Activated CD8-positive, alpha-beta memory T cell treated with anti-CD3 and anti-CD28 coated beads, Interleukin-2, amount 50 U/mL, for 48 hours (primary cell): ENCODE measurements around the gene TSPAN7.

Source experiments
- DNase-seq: peaks from one replicate; pipeline ENCODE4 v3.0.0-alpha.2; 2020

The TSPAN7 gene

DNA sequence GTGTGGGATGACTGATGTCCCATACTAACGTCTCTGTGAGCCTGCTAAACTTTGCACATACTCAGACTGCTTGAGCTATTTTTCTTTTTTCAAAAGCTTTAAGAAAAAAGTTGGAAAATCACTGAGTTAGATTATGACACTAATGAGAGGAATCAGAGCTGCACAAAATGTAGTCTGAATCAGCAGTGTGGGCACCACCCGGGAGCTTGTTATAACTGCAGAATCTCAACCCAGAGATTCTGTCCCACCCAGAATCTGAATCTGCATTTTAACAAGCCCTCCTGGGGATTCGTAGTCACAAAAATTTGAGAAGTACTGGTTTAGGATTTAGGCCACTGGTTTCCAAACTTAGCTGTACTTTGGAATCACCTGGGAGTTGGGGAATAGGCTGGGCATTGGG is 137.8 kb downstream of the TSPAN7 start:
- no peak for DNase-seq

DNA sequence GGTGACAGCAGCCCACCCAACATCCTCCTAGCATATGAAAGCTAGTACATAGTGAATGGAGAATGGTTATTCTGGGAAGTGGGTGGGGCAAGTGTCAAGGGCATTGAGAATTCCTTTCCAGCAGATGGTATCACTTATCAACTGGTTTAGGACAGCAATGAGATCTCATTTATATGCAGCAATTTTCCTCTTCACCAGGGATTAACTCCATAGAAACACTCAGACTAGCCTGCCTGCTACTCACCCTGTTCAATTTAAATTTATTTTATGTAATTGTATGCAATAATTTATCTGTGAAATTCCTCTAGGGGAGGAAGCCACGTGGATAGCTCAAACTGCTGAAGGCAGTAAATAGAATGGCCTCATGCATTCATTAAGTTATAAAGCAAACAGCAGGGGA is 138.4 kb downstream of the TSPAN7 start:
- DNase-seq = no peak

DNA sequence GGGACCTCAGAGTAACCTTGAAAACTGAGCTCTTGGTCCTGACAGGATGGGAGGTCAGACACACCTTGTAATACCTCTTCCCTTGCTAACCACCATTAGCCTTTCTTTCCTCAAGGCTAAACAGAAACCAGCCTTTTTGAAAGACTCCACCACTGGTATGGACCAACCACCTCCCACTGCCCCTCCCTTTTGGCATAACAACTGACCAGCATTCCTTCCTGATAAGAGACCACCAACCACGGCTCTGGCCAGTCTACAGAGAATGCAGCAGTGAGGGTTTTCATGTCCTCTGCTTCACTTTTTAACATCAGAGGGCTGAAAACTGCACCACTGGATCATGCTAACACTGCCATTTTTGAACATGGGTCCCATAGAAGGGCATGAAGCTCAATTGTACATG is 139.7 kb downstream of the TSPAN7 start:
- no peak for DNase-seq

DNA sequence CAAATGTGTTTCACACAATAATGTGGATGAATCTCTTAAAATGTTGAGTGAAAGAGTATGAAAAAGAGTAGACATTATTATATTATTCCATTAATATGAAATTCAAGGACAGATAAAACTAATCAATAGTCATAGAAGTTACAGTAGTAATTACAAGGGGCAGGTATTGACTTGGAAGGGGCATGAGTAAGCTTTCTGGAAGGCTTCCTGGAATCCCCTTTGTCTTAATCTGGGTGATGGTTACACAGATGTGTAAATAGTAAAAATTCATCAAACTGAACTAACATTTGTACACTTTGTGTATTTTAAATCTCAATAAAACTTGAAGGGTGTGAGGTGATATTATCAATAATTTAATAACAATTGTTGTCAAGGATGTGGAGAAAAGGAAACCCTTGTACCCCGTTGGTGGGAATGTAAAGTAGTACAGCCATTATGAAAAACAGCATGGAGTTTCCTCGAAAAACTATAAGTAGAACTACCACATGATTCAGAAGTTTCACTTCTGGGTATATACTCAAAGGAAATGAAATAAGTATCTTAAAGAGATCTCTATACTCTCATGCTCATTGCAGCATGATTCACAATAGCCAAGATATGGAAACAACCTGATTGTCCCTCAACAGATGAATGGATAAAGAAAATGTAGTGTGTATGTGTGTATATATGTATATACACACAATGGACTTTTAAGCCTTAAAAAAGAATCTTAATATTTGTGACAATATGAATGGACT is 143.0 kb downstream of the TSPAN7 start:
- no peak for DNase-seq

DNA sequence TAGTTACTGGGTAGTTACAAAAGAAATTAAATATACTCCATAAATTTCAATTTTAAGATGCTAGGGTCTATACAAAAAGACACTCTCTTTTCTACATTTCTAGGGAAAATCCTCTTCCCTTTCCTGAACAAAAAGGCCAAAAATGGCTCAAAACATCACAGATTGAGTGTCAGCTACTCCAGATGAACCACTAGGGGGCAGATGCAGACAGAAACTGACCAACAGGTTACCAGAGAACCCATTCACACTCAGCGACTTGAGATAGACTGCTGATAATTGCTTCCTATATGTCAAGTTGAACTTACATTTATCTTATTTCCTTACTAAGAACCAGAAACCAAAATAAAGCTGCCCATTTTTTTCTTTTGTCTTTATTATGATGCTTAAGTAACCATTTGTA is 156.5 kb downstream of the TSPAN7 start:
- DNase-seq = no peak

DNA sequence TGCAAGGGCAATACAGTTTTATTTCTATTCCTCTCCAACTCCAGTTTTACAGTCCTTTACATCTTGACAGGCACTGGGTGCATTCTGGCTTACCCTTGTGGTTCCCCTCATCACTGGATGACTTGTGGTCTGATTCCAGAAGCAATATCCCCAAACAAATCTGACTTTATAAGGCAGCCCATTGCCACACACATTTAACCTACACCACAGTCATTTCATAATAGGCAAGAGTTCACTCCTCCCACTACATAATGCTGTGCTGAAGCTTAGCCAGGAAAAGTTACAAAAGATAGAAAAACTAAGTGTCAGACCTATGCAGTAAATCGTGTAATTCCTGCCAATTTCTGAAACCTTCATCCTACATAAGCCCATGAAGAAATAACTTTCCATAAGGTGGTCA is 157.0 kb downstream of the TSPAN7 start:
- no peak for DNase-seq

DNA sequence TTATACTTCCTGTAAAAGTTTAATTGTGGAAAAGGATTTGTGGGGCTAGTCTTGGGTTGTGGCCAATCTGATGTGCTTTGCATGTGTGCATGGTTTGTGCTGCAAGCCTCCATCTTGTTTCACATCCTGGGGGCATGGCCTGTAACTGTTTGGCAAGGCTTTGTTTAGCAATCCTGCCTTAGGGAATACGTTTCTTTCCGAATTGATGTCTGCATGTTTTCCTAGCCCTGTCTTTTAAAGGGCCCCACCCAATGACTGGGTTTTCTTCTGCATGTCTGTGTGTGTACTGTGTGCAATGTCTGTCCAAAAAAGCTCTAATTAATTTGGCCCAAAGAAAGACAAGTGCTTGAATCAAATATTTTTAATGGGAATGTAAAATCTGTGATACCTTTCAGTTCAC is 165.3 kb downstream of the TSPAN7 start:
- DNase-seq = no peak

DNA sequence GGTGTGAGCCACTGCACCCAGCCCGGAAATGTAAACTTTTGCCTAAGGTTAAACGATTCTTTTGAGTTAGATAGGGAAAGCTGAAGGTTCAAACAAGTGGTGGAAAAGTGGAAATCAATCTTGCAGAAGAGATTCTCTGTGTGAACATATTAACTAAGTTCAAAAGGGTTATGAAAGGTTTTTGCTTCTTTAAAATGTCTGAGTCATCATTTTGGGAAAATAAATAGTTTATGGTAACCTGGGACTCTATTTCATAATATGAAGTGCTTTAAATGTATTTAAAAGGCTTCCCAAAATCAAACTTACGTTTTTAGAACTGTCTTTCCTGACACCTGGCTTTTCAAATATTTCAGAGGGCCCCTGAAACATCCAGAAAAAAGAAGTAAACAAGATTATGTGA is 166.3 kb downstream of the TSPAN7 start:
- no peak for DNase-seq

DNA sequence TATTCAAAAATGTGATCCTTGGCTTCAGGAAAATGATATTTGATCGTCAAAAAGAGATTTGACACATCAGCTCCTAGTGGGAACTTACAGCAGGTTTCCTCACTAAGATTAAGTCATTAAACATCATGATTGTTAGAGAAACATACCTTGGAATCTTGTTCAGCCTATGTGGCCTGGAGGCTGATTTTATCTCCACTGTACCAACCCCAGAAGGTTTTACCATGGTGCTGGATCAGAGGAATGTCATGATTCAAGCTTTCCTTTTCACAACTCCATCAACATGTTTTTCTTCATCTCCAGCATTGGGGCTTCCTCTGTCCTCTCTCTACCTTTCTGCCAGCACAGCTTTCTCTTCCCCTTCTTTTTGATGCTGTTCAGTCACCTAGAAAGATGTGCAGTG is 171.5 kb downstream of the TSPAN7 start:
- DNase-seq = no peak
